Purkinje cell (primary cell): ENCODE measurements around the gene BEX5. TPM values are rescaled to one million over a fixed set of nuclear protein-coding genes. Genes with fewer than 3 reads are reported as not detected.

ENCODE experiments used
- polyA plus RNA-seq: library from polyadenylated mRNA; unstranded; fragments of >200 nt; fragmentation: Nextera tagmentation; gene quantifications from 2 replicates; pipeline ENCODE4 v1.2.1, GENCODE V29; 2014

BEX5 gene
- 131 and 252 TPM in 2 replicates for polyA plus RNA-seq

DNA sequence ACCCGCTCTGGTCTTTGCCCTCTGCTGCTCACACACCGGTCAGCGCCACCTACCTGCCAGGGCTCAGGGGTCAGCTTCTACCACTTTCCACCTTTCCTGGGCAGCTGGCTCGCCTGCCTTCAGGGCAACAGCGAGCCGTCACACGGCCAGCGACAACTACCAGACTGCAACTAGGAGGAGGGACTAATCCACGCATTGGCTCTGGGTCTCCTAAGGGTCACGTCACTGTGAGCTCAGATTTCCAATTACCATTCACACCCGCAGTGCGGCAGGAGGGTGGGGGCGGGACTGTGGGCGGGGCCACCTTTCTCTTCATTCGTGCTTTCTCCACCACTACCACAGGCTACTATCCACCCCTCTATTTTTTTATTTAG lies at the start of gene BEX5:
BEX5 (minus strand) TSS at position 172 of the 374 bp plus-strand sequence. CDS start 1,712 bp downstream, outside the sequence.

GRCh38 chrX:102142274-102142673 lies 13.5 kb downstream of the BEX5 start, which contains the start of gene TCEAL6:
Gene TCEAL6 (minus strand): TSS chrX:102142481.

DNA sequence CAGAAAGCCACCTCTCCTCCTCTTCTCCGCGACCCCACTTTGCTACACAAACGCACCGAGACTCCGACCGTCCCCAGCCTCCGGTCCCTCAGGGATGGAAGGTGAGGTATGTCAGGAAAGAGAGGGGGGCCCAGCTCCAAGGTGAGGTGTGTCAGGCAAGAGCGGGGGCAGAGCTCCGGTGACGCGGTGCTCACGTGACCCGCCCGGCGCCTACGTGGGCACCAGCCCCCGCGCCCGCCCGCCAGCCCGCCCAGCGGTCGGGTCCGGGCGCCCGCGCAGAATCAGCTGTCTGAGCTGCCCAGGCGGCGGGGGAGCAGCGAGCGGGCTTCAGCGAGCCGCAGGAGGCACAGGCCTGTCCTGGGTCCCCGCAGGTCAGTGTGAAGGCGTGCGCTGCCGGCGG lies 30.3 kb downstream of the BEX5 start, which contains the start of gene TCEAL2:
TCEAL2 (plus strand) TSS at position 244 of the 400 bp plus-strand sequence. CDS start 1,152 bp downstream, outside the sequence.

Other genes with a start within 250 kb of the BEX5 start
- 13.2 and 17.6 TPM in 2 replicates for gene ZMAT1, start 223.9 kb downstream of the BEX5 start, polyA plus RNA-seq
- gene TCEAL2, start 30.3 kb downstream of the BEX5 start, polyA plus RNA-seq, result 76.8 and 119 TPM in 2 replicates
- gene TCEAL6, start 13.5 kb downstream of the BEX5 start, polyA plus RNA-seq, result 8.2 and 28.3 TPM in 2 replicates
- not detected in 2 replicates for gene TCP11X1, start 59.3 kb upstream of the BEX5 start, polyA plus RNA-seq
- gene NXF2, start 91.2 kb upstream of the BEX5 start, polyA plus RNA-seq, result not detected in 2 replicates